Peyer's patch (tissue), 4 donors: ENCODE data around the gene CDC42BPG. TPM values are rescaled to one million over a fixed set of nuclear protein-coding genes. Genes with fewer than 3 reads are reported as not detected.
A peak's percentile ranks its signal among the peaks of the same experiment; 100 is the strongest.

ENCODE experiments used
- DNase-seq, 3 donors: peaks; one replicate each; pipeline ENCODE4 v3.0.0-alpha.2; 2017 to 2019
- H3K27ac ChIP-seq, 4 donors: fragments of 200-600 bp; sonication (generic); one replicate each; pipeline ENCODE4 v1.5.1; 2016 to 2019
- H3K27me3 ChIP-seq, 2 donors: fragments of 200-600 bp; sonication (generic); one replicate each; pipeline ENCODE4 v1.5.1; 2019
- H3K36me3 ChIP-seq, 3 donors: fragments of 200-600 bp; sonication (generic); one replicate each; pipeline ENCODE4 v1.5.1; 2016 to 2019
- H3K4me1 ChIP-seq, 4 donors: fragments of 200-600 bp; sonication (generic); one replicate each; pipeline ENCODE4 v1.5.1; 2016 to 2019
- H3K4me3 ChIP-seq, 4 donors: fragments of 200-600 bp; sonication (generic); 1 replicate in 3 of 4; 2 replicates in 1 of 4; pipeline ENCODE4 v1.5.1; 2016 to 2019; ENCODE audit warnings: mild to moderate bottlenecking in 1 of 4
- H3K9me3 ChIP-seq, 4 donors: fragments of 200-600 bp; sonication (generic); one replicate each; pipeline ENCODE4 v1.5.1; 2016 to 2019; ENCODE audit warnings: mild to moderate bottlenecking in 1 of 4
- POLR2A ChIP-seq, 2 donors: fragments of 450-650 bp; IDR thresholded peaks; one replicate each; pipeline ENCODE4 v1.5.1; 2017; ENCODE audit warnings: antibody characterized with exemption in 2 of 2, mild to moderate bottlenecking in 2 of 2, moderate library complexity in 2 of 2
- total RNA-seq, 4 donors: library from RNA; depleted of rRNA; stranded (reverse); fragments of >200 nt; gene quantifications; one replicate each; pipeline ENCODE4 v1.1.0, GENCODE V29; 2016
- TF ChIP-seq, protein P1 (sequence below), 6 experiments: fragments of 450-650 bp in 4 of 6; fragments of 200-600 bp in 2 of 6; sonication (generic) in 1 of 6; IDR thresholded peaks; one replicate each; pipeline ENCODE4 v1.5.1; 2017 to 2019; ENCODE audit warnings: antibody characterized with exemption in 6 of 6, mild to moderate bottlenecking in 3 of 6, moderate library complexity in 1 of 6

CDC42BPG gene
- total RNA-seq, 4 donors from 2014 or later: 25.6 to 78.6 (median 52.1) TPM

DNA sequence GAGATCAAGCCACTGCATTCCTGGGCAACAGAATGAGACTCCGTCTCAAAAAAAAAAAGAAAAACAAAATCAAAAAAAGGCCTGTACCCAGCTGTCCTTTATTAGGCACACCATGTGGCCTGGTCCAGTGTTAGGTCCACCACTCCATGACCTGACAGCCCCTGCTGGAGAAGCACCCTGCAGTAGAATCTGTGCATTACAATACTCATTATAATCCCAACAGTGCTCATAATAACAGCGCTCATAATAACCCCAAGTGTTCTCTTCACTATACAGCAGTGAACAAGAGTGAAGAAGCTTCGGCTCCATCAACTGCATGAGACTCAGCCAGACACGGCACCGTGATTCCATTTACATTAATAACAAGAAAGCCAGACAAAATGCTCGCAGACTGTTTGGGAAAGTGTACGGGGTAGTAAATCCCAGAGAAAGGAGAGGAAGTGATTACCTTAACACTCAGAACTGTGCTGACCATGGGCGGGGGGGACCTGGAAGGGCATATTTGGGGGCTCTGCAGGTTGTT lies 42.8 kb upstream of the CDC42BPG start:
- no peak for DNase-seq
- TF ChIP-seq POLR2A (IDR thresholded peaks at IDR 0.05): no peak
- TF ChIP-seq, protein P1, sequence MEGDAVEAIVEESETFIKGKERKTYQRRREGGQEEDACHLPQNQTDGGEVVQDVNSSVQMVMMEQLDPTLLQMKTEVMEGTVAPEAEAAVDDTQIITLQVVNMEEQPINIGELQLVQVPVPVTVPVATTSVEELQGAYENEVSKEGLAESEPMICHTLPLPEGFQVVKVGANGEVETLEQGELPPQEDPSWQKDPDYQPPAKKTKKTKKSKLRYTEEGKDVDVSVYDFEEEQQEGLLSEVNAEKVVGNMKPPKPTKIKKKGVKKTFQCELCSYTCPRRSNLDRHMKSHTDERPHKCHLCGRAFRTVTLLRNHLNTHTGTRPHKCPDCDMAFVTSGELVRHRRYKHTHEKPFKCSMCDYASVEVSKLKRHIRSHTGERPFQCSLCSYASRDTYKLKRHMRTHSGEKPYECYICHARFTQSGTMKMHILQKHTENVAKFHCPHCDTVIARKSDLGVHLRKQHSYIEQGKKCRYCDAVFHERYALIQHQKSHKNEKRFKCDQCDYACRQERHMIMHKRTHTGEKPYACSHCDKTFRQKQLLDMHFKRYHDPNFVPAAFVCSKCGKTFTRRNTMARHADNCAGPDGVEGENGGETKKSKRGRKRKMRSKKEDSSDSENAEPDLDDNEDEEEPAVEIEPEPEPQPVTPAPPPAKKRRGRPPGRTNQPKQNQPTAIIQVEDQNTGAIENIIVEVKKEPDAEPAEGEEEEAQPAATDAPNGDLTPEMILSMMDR (IDR thresholded peaks at IDR 0.05): peak in 2 of 6 experiments; percentile 27 to 31
- H3K36me3 ChIP-seq: peaks cover 0 to 17% (median 0%) of the 10 kb centered on the region in 3 donors
- peak overlapping the region; percentile 57 to 100 (median 88) for H3K27ac ChIP-seq
- no peaks in the 10 kb centered on the region for H3K9me3 ChIP-seq
- H3K4me1 ChIP-seq: peaks cover 3 to 14% (median 13%) of the 10 kb centered on the region in 4 donors
- no peaks in the 10 kb centered on the region for H3K27me3 ChIP-seq
- H3K4me3 ChIP-seq: peak overlapping the region in 2 of 4 donors; percentile 4 to 24

DNA sequence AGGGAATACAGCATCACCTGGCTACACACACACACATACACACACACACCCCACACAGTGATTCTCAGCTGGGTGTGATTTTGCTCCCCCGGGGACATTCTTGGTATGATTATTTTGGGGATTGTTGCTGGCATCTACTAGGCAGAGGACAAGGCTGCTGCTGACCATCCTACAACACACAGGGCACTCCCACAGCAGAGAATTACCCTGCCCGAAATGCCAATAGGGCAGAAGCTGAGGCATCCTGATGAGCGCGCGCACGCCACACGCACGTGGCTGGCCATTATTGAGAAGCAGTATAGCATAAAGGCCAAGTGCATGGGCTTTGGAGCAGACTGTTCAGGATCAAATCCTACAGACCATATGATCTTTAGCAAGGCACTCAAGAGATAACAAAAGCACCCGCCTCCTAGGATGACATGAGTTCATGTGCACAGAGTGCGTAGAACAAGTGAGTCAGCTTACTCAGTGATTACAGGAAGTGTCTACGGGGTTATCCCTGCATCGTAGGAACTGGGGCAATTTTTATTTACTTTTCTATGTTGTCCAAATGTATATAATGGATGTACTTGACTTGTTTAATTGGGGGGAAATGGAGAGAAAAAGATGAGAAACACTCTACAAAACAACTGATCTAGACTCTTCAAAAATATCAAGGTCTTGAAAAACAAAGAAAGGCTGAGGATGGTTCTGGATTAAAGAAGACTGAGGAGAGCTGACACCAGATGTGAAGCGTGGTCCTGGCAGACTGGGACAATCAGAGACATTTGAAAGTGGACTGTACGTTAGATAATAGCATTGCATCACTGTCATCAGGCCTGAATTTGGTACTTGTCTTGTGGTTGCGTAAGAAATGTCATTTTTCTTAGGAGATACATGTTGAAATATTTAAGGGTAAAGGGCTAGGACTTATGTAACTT lies 41.2 kb upstream of the CDC42BPG start:
- H3K27me3 ChIP-seq: no peaks in the 10 kb centered on the region
- no peak overlapping the region for H3K4me3 ChIP-seq
- TF ChIP-seq, protein P1 (IDR thresholded peaks at IDR 0.05): no peak
- TF ChIP-seq POLR2A (IDR thresholded peaks at IDR 0.05): peak; percentile 33 to 50
- peak overlapping the region; percentile 14 to 87 (median 65) for H3K27ac ChIP-seq
- no peaks in the 10 kb centered on the region for H3K9me3 ChIP-seq
- peaks cover 0 to 7% (median 0%) of the 10 kb centered on the region in 3 donors for H3K36me3 ChIP-seq
- peak in 2 of 3 donors; percentile 80 to 83 for DNase-seq
- H3K4me1 ChIP-seq: peaks cover 3 to 21% (median 15%) of the 10 kb centered on the region in 4 donors

- no peak for DNase-seq
- Histone ChIP-seq H3K27ac (peak overlapping the region in 1 of 4 donors; percentile 6), H3K4me1 (peaks cover 3 to 37% (median 30%) of the 10 kb centered on the region in 4 donors), H3K27me3 (no peaks in the 10 kb centered on the region), H3K36me3 (no peaks in the 10 kb centered on the region), H3K9me3 (no peaks in the 10 kb centered on the region), H3K4me3 (no peak overlapping the region)
- TF ChIP-seq, protein P1 (IDR thresholded peaks at IDR 0.05): no peak
- TF ChIP-seq POLR2A (IDR thresholded peaks at IDR 0.05): no peak
These were observed 39.6 kb upstream of the CDC42BPG start for GRCh38 chr11:64884019-64884418.

GRCh38 chr11:64883575-64883974 lies 39.1 kb upstream of the CDC42BPG start:
- H3K4me1 ChIP-seq: peaks cover 3 to 35% (median 29%) of the 10 kb centered on the region in 4 donors
- no peaks in the 10 kb centered on the region for H3K27me3 ChIP-seq
- H3K36me3 ChIP-seq: no peaks in the 10 kb centered on the region
- H3K27ac ChIP-seq: peak overlapping the region in 1 of 4 donors; percentile 6
- no peak overlapping the region for H3K4me3 ChIP-seq
- no peak for DNase-seq
- H3K9me3 ChIP-seq: no peaks in the 10 kb centered on the region
- TF ChIP-seq, protein P1 (IDR thresholded peaks at IDR 0.05): no peak
- no peak for TF ChIP-seq POLR2A (IDR thresholded peaks at IDR 0.05)

- Histone ChIP-seq H3K4me3 (no peak overlapping the region), H3K9me3 (no peaks in the 10 kb centered on the region), H3K27me3 (no peaks in the 10 kb centered on the region), H3K27ac (peak overlapping the region in 2 of 4 donors; percentile 7 to 26), H3K36me3 (no peaks in the 10 kb centered on the region), H3K4me1 (peaks cover 0 to 31% (median 18%) of the 10 kb centered on the region in 4 donors)
- no peak for DNase-seq
- no peak for TF ChIP-seq POLR2A (IDR thresholded peaks at IDR 0.05)
- TF ChIP-seq, protein P1 (IDR thresholded peaks at IDR 0.05): no peak
These were observed 37.8 kb upstream of the CDC42BPG start for GRCh38 chr11:64882243-64882642.
